Large intestine (tissue), 3 donors: Measurements from ENCODE around the gene NEB. TPM values are rescaled to one million over a fixed set of nuclear protein-coding genes. Genes with fewer than 3 reads are reported as not detected.

Experiments
- DNase-seq, 2 donors: peaks; one replicate each; pipeline versions ENCODE4 v3.0.0 to v3.0.0-alpha.2; 2013
- H3K27ac ChIP-seq: one replicate; pipeline ENCODE4 v1.5.1; 2013; ENCODE audit warnings: low read length
- H3K27me3 ChIP-seq: 2 replicates; pipeline ENCODE4 v1.6.1; 2013; ENCODE audit warnings: low read length; ENCODE audit not compliant: control insufficient read depth, insufficient read depth
- H3K36me3 ChIP-seq: 2 replicates; pipeline ENCODE4 v1.6.1; 2013; ENCODE audit warnings: low read length; ENCODE audit not compliant: control insufficient read depth, insufficient read depth
- H3K4me1 ChIP-seq: one replicate; pipeline ENCODE4 v1.6.1; 2013; ENCODE audit warnings: low read length; ENCODE audit not compliant: control insufficient read depth, insufficient read depth
- H3K4me3 ChIP-seq: one replicate; pipeline ENCODE4 v1.5.1; 2013; ENCODE audit warnings: low read length
- H3K9me3 ChIP-seq: one replicate; pipeline ENCODE4 v1.6.1; 2013; ENCODE audit warnings: mild to moderate bottlenecking, low read depth, low read length, moderate library complexity; ENCODE audit not compliant: control insufficient read depth
- WGBS: methylation state at CpG from one replicate; pipeline ENCODE4 v1.1.5; 2013; ENCODE audit warnings: low lambda C conversion rate; ENCODE audit not compliant: insufficient coverage; 5-methylcytosine and 5-hydroxymethylcytosine counted together
- polyA plus RNA-seq: library from polyadenylated mRNA; unstranded; fragments of 120-200 nt; gene quantifications from one replicate; pipeline ENCODE4 v1.2.1, GENCODE V29; 2013

Gene NEB
- polyA plus RNA-seq, 1 donor, result 18.5 TPM

DNA sequence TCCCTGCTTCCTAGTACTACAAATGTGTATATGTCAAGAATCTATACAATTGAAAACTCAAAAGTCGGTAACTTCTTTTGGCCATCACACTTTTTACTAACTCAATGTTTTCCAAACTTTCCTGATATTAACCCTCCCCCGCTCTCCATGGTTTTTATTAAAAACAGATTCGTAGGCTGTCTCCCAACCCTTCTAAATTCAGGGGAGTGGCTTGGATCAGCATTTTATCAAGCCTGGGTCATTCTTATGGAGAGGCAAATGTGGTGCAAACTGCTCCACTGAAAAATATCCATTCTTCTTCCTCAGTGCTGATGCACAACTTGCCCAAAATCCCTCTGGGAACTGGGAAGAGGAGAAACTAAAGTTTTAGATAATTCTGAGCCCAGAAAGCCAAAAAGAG is 190.4 kb downstream of the NEB start:
- no peaks in the 10 kb centered on the region for H3K9me3 ChIP-seq

GRCh38 chr2:151534001-151534400 is 200.3 kb downstream of the NEB start:
- Histone ChIP-seq H3K4me1 (no peaks in the 10 kb centered on the region), H3K36me3 (no peaks in the 10 kb centered on the region), H3K4me3 (no peak overlapping the region), H3K27ac (no peak overlapping the region), H3K27me3 (no peaks in the 10 kb centered on the region), H3K9me3 (no peaks in the 10 kb centered on the region)
- no peak for DNase-seq
- no CpG with 5 or more reads among the region's 7 CpGs for WGBS

More for the DNA sequence above, 190.4 kb downstream of the NEB start:
- H3K27me3 ChIP-seq, result no peaks in the 10 kb centered on the region
- H3K4me1 ChIP-seq, result no peaks in the 10 kb centered on the region
- DNase-seq, result no peak
- no peaks in the 10 kb centered on the region for H3K36me3 ChIP-seq
- H3K4me3 ChIP-seq, result no peak overlapping the region
- WGBS, result 90% methylated on average over 2 of the region's 3 CpGs
- H3K27ac ChIP-seq, result no peak overlapping the region

DNA sequence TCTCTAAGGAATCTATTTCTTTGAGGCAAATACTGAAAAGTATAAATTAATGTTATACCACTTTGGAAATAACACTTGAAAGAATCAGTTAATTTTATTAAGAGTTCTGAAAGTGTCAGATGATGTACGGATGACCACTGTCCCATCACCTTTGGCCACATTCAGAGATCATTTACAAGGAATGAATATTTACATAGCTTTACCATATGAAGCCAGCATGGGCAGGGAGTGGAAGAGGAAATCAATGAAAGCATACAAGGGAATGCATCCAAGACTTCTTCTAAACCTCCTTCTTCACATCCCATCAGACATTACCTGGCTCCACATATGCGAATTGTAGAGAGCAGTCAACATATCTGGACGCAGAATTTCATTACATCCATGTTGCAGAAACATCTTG is 201.1 kb downstream of the NEB start:
- no peak overlapping the region for H3K27ac ChIP-seq
- no peaks in the 10 kb centered on the region for H3K9me3 ChIP-seq
- DNase-seq, result no peak
- no CpG with 5 or more reads among the region's 3 CpGs for WGBS
- H3K36me3 ChIP-seq, result no peaks in the 10 kb centered on the region
- H3K27me3 ChIP-seq, result no peaks in the 10 kb centered on the region
- no peaks in the 10 kb centered on the region for H3K4me1 ChIP-seq
- H3K4me3 ChIP-seq, result no peak overlapping the region

DNA sequence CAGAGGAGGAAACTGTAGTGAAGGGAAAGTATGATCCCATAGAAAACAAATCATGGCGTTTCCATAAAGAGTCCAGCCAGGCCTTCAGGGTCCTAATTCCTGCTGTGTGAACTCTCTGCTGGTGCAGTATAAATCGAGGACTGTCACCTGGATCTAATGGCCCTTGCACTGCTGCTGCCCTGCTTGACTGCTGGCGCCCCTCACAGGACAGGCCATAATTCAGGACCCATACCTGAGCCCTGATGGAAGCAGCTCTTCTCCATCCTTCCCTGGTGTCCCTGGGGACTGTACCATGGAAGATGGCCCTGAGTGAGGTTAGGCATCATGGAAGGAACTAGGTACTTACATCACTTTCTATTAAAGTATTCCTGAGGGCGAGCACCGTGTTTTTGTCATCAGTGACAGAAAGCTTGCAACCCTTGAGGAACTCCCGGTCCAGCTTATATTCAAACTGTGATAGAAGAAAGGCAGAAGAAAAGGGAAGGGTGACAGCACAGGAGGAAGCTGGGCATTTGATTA is 207.6 kb downstream of the NEB start:
- DNase-seq, result no peak
- Histone ChIP-seq H3K9me3 (no peaks in the 10 kb centered on the region), H3K27ac (no peak overlapping the region), H3K36me3 (no peaks in the 10 kb centered on the region), H3K4me3 (no peak overlapping the region), H3K4me1 (no peaks in the 10 kb centered on the region), H3K27me3 (no peaks in the 10 kb centered on the region)
- 100% methylated on average over 2 of the region's 6 CpGs for WGBS

- Histone ChIP-seq H3K4me1 (no peaks in the 10 kb centered on the region), H3K27me3 (no peaks in the 10 kb centered on the region), H3K4me3 (no peak overlapping the region), H3K27ac (no peak overlapping the region), H3K36me3 (no peaks in the 10 kb centered on the region), H3K9me3 (no peaks in the 10 kb centered on the region)
- DNase-seq, result no peak
- no CpG with 5 or more reads among the region's 9 CpGs for WGBS
These were observed 208.4 kb downstream of the NEB start for GRCh38 chr2:151525821-151526373.

DNA sequence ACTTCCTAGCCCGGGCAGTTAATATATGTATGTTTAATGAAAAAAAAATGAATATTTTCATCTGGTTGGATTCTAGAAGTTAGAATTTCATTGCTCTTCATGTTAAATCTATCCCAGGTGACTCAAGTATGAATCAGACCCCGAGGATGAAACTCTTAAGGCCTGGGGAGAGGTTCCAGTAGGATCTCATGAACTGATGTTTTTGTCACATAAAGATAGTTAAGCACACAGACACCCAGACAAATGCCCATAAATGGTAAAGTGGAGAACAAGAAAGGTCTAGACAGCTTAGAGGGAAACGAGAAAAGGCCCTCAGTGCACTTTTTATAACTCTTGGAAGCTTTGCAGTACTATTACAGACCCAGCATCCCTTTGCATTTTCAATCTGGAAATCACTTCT is 210.4 kb downstream of the NEB start:
- Histone ChIP-seq H3K4me3 (no peak overlapping the region), H3K4me1 (no peaks in the 10 kb centered on the region), H3K27ac (no peak overlapping the region), H3K27me3 (no peaks in the 10 kb centered on the region), H3K36me3 (no peaks in the 10 kb centered on the region), H3K9me3 (no peaks in the 10 kb centered on the region)
- 100% methylated on average over 3 of the region's 3 CpGs for WGBS
- no peak for DNase-seq

DNA sequence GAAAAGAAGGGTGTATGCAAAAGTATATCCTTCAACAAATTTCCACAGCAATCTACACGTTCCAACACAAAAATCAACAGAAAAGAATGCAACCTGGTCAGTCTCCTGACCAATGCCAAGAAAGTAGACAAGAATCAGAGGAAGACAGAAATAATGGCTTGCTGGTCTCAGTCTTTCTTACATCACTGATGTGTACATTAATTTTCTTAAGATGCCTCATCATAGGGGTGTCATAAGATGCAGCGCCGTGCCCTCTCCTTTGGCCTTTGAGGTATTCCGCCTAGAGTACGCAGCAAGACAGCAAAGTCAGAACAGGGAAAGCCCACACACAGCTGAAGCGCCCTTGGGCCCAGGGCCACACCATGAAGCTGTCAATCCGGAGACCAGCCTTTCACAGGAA is 211.7 kb downstream of the NEB start:
- no peaks in the 10 kb centered on the region for H3K36me3 ChIP-seq
- H3K4me3 ChIP-seq, result no peak overlapping the region
- H3K4me1 ChIP-seq, result no peaks in the 10 kb centered on the region
- no peak for DNase-seq
- WGBS, result no CpG with 5 or more reads among the region's 7 CpGs
- H3K9me3 ChIP-seq, result no peaks in the 10 kb centered on the region
- no peak overlapping the region for H3K27ac ChIP-seq
- no peaks in the 10 kb centered on the region for H3K27me3 ChIP-seq

GRCh38 chr2:151520976-151521375 is 213.3 kb downstream of the NEB start:
- H3K9me3 ChIP-seq, result no peaks in the 10 kb centered on the region
- no peak overlapping the region for H3K27ac ChIP-seq
- no peaks in the 10 kb centered on the region for H3K36me3 ChIP-seq
- H3K4me1 ChIP-seq, result no peaks in the 10 kb centered on the region
- no peak for DNase-seq
- no peak overlapping the region for H3K4me3 ChIP-seq
- WGBS, result 63% methylated on average over 1 of the region's 1 CpG
- H3K27me3 ChIP-seq, result no peaks in the 10 kb centered on the region

DNA sequence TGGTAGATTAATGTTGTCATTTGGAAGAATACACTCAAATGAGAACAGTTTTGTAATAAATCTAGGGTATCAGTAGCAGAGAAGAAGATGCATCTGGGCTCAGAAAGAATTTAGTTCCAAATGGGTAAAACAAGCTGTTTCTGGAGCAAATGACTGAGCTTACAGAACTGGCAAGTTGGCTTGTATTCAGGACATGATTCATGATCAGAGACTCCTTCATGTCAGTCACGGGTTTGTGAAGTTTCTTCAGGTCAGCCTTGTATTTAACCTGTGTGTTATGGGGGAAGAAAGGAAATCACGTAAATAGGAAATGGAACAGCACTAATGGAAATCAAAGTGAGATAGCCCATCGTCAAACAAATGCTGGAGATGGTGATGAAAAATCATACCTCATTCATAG is 215.5 kb downstream of the NEB start:
- H3K4me3 ChIP-seq, result no peak overlapping the region
- no peaks in the 10 kb centered on the region for H3K4me1 ChIP-seq
- H3K27me3 ChIP-seq, result no peaks in the 10 kb centered on the region
- H3K27ac ChIP-seq, result no peak overlapping the region
- no peak for DNase-seq
- H3K36me3 ChIP-seq, result no peaks in the 10 kb centered on the region
- no peaks in the 10 kb centered on the region for H3K9me3 ChIP-seq
- WGBS, result 90% methylated on average over 2 of the region's 3 CpGs

- peaks cover 2% of the 10 kb centered on the region for H3K36me3 ChIP-seq
- H3K27ac ChIP-seq, result no peak overlapping the region
- H3K4me3 ChIP-seq, result no peak overlapping the region
- H3K27me3 ChIP-seq, result no peaks in the 10 kb centered on the region
- H3K9me3 ChIP-seq, result no peaks in the 10 kb centered on the region
- WGBS, result no CpG with 5 or more reads among the region's 3 CpGs
- H3K4me1 ChIP-seq, result no peaks in the 10 kb centered on the region
- DNase-seq, result no peak
These were observed 225.8 kb downstream of the NEB start for GRCh38 chr2:151508519-151508918.

GRCh38 chr2:151506170-151506569 is 228.1 kb downstream of the NEB start:
- no peaks in the 10 kb centered on the region for H3K4me1 ChIP-seq
- H3K9me3 ChIP-seq, result no peaks in the 10 kb centered on the region
- DNase-seq, result no peak
- no peak overlapping the region for H3K27ac ChIP-seq
- no peaks in the 10 kb centered on the region for H3K27me3 ChIP-seq
- WGBS, result no CpG with 5 or more reads among the region's 4 CpGs
- no peak overlapping the region for H3K4me3 ChIP-seq
- no peaks in the 10 kb centered on the region for H3K36me3 ChIP-seq
